GM20431 (cell line): Measurements from ENCODE around the gene PIGW.
"Not testable (repeated sequence)": the region's sequence is repeated elsewhere in the genome, so short reads cannot be mapped to it uniquely, and the experiment has no call there.

ENCODE experiments used
- in situ Hi-C: fragments of 300-500 bp; cut with MseI, MboI; formaldehyde crosslinking; loops from one replicate; pipeline ENCODE4 v1.15.0; 2020; ENCODE audit warnings: low sequenced_read_pairs; ENCODE audit not compliant: unreplicated experiment

Gene PIGW

GRCh38 chr17:36506249-36506826, 28.4 kb upstream of the PIGW start:
- in situ Hi-C loops = no loop called here

GRCh38 chr17:36506831-36507230, 28.0 kb upstream of the PIGW start:
- in situ Hi-C loops = no loop called here

- in situ Hi-C loops = no loop called here
Measured at GRCh38 chr17:36507266-36507665, 27.5 kb upstream of the PIGW start.

- in situ Hi-C loops = not testable (repeated sequence)
Measured at GRCh38 chr17:36508439-36508838, 26.3 kb upstream of the PIGW start.

GRCh38 chr17:36509272-36509985, 25.4 kb upstream of the PIGW start:
- in situ Hi-C loops = no loop called here

- in situ Hi-C loops = no loop called here
Measured at GRCh38 chr17:36510636-36511035, 24.2 kb upstream of the PIGW start.

- in situ Hi-C loops = no loop called here
Measured at GRCh38 chr17:36511216-36511615, 23.6 kb upstream of the PIGW start.

GRCh38 chr17:36512641-36513040, 22.1 kb upstream of the PIGW start:
- in situ Hi-C loops = no loop called here

- in situ Hi-C loops = no loop called here
Measured at GRCh38 chr17:36514856-36515255, 19.9 kb upstream of the PIGW start.

- in situ Hi-C loops = no loop called here
Measured at GRCh38 chr17:36515837-36516236, 18.9 kb upstream of the PIGW start.

- in situ Hi-C loops = no loop called here
Measured at GRCh38 chr17:36523113-36523512, 11.7 kb upstream of the PIGW start.

- in situ Hi-C loops = no loop called here
Measured at GRCh38 chr17:36524428-36524876, 10.3 kb upstream of the PIGW start.

GRCh38 chr17:36525113-36525512, 9.7 kb upstream of the PIGW start:
- in situ Hi-C loops = no loop called here

GRCh38 chr17:36525888-36526287, 8.9 kb upstream of the PIGW start:
- in situ Hi-C loops = no loop called here

- in situ Hi-C loops = no loop called here
Measured at GRCh38 chr17:36527621-36528250, 7.1 kb upstream of the PIGW start.

- in situ Hi-C loops = no loop called here
Measured at GRCh38 chr17:36529121-36529520, 5.7 kb upstream of the PIGW start.

- in situ Hi-C loops = no loop called here
Measured at GRCh38 chr17:36532435-36532975, 2.3 kb upstream of the PIGW start.

- in situ Hi-C loops = no loop called here
Measured at GRCh38 chr17:36533935-36534839, 600 bp upstream of the PIGW start.

- in situ Hi-C loops = no loop called here
Measured at GRCh38 chr17:36535669-36536081, 888 bp downstream of the PIGW start.

GRCh38 chr17:36540696-36541095, 5.9 kb downstream of the PIGW start:
- in situ Hi-C loops = no loop called here
